ENCODE results near the gene KRTAP9-7.
"Not testable (repeated sequence)": the region's sequence is repeated elsewhere in the genome, so short reads cannot be mapped to it uniquely, and the experiment has no call there.

KRTAP9-7 gene

GRCh38 chr17:41275648-41276190, at the start of gene KRTAP9-7:
KRTAP9-7 (plus strand) TSS chr17:41275698; CDS start chr17:41275698, 0 bp downstream.
- DNase-seq: not testable (repeated sequence)

DNA sequence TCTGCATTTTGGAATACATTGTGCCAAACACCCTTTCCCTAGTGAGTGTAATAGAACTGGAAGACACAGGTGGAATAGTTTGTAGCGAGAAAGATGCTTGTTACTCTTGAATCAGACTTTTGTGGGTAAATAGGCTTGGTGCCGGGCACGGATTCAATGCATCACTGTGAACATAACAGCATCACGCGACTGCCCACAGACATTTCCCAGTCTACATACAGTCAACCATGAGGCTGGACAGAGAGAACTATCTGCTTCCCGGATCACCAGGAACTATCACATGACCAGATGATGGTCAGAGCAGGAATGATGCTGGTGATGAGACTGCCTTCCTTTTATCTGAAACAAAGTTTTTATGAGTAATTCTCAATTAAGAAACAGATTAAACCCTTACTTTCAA, 49.4 kb upstream of the KRTAP9-7 start:
- no peak for DNase-seq

DNA sequence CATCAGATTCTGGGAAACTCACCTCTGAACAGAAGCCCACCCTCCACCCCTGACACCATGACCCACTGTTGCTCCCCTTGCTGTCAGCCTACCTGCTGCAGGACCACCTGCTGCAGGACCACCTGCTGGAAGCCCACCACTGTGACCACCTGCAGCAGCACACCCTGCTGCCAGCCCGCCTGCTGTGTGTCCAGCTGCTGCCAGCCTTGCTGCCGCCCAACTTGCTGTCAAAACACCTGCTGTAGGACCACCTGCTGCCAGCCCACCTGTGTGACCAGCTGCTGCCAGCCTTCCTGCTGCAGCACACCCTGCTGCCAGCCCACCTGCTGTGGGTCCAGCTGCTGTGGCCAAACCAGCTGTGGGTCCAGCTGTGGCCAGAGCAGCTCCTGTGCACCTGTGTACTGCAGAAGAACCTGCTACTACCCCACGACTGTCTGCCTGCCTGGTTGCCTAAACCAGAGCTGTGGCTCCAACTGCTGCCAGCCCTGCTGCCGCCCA, 48.9 kb upstream of the KRTAP9-7 start, which contains the start of gene KRTAP9-2:
TSS of gene KRTAP9-2 (plus strand) at position 51 of the 498 bp plus-strand sequence. CDS start at position 58, 7 bp downstream.
- not testable (repeated sequence) for DNase-seq

GRCh38 chr17:41230094-41230493, 45.4 kb upstream of the KRTAP9-7 start:
- no peak for DNase-seq

DNA sequence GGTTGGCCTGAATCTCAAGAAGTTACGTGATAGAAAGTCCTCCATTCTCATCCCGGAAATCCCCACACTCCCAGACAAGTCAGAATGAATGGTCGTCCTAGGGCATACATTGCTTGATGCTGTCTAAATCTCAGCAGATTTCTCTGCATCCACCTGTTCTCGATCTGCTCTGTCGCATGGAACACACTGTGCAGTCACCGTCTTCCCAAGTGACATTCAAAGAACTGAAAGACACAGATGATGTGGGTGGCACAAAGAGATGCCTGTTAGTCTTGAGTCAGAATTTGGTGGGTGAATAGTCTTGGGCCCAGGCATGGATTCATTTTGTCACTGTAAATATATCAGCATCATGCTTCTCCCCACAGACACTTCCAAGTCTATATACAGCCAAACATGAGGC, 43.8 kb upstream of the KRTAP9-7 start:
- no peak for DNase-seq

DNA sequence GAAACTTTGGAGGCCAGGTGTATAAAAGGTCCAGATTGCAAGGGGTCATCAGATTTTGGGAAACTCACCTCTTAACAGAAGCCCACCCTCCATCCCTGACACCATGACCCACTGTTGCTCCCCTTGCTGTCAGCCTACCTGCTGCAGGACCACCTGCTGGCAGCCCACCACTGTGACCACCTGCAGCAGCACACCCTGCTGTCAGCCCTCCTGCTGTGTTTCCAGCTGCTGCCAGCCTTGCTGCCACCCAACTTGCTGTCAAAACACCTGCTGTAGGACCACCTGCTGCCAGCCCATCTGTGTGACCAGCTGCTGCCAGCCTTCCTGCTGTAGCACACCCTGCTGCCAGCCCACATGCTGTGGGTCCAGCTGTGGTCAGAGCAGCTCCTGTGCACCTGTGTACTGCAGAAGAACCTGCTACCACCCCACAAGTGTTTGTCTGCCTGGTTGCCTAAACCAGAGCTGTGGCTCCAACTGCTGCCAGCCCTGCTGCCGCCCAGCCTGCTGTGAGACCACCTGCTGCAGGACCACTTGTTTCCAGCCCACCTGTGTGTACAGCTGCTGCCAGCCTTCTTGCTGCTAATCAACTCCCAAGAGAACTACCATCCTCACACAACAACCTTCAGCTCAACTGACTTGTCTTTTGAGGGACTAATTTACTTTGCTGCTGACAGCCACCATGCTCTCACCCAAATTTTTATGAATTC, 42.9 kb upstream of the KRTAP9-7 start, which contains the start of gene KRTAP9-3:
TSS of gene KRTAP9-3 (plus strand) at position 51 of the 707 bp plus-strand sequence. CDS start at position 104, 53 bp downstream.
- not testable (repeated sequence) for DNase-seq

DNA sequence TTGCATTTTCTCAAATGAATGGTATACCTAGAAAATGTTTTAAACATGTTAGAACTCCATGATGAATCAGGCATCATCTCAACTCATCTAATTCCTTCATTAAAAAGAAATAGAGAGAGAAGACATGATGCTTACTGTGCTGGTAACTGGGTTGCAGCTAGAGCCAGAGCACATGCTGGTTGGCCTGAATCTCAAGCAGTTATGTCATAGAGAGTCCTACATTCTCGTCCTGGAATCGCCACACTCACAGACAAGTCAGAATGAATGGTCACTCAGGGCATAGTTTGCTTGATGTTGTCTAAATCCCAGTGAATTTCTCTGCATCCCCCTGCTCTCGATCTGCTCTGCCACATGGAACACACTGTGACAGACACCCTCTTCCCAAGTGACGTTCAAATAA, 38.4 kb upstream of the KRTAP9-7 start:
- DNase-seq: not testable (repeated sequence)

DNA sequence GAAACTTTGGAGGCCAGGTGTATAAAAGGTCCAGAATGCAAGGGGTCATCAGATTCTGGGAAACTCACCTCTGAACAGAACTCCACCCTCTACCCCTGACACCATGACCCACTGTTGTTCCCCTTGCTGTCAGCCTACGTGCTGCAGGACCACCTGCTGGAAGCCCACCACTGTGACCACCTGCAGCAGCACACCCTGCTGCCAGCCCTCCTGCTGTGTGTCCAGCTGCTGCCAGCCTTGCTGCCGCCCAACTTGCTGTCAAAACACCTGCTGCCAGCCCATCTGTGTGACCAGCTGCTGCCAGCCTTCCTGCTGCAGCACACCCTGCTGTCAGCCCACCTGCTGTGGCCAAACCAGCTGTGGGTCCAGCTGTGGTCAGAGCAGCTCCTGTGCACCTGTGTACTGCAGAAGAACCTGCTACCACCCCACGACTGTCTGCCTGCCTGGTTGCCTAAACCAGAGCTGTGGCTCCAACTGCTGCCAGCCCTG, 37.5 kb upstream of the KRTAP9-7 start, which contains the start of gene KRTAP9-8:
TSS of gene KRTAP9-8 (plus strand) at position 51 of the 489 bp plus-strand sequence. CDS start at position 104, 53 bp downstream.
- DNase-seq: not testable (repeated sequence)

DNA sequence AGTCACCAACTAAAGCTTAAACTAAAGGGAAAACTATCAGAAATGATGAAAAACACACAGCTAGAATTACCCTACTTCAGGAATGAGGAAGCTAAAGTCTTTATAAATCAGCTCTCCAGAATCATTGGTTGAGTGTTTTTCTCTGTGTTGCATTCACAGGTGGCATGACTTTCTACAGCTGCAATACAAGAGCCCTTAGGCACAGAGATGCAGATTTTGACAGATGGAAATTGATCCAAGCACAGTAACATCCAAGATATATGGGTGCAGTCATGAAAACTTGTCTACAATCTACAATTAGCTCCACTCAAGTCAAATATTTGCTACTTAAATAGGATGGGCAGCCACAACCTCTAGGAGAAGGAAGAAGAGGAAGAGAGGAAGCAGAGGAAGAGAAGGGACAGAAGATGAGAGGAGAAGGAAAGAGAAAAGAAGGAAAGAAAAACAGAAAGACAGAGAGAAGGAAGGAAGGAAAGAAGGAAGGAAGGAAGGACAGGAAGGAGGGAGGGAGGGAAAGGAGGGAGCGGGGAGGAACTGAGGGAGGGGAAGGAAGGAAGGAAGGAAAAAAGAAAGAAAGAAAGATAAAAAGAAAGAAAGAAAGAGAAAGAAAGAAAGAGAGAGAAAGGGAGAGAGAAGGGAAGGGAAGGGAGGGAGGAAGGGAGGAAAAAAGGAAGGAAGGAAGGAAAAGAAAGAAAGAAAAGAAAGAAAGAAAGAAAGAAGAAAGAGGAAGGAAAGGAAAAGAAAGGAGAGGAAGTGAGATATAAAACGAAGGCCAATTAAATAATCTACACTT, 28.3 kb upstream of the KRTAP9-7 start:
- DNase-seq: not testable (repeated sequence)

- DNase-seq: not testable (repeated sequence)
These were observed 25.8 kb upstream of the KRTAP9-7 start, which contains the start of gene KRTAP9-4 for GRCh38 chr17:41249637-41250240. KRTAP9-4 (plus strand) TSS chr17:41249687; CDS start chr17:41249721, 34 bp downstream.

DNA sequence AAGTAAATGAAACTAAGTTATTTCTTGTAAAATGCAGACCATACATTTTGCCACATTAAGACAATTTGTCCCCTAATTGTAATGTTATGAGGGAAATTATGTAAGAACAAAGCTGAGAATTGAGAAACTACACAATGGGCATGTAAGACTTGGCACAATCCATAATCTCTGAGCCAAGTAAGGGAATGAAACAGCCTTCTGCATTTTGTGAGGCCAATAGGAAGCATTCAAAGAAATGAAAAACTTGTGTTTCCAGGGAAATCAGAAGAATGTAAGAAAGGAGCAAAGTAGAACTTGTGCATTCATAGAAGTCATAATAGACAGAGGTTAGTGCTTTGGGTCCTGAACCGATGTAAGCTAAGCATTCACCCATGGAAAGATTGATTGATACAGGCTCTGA, 24.2 kb upstream of the KRTAP9-7 start:
- no peak for DNase-seq

DNA sequence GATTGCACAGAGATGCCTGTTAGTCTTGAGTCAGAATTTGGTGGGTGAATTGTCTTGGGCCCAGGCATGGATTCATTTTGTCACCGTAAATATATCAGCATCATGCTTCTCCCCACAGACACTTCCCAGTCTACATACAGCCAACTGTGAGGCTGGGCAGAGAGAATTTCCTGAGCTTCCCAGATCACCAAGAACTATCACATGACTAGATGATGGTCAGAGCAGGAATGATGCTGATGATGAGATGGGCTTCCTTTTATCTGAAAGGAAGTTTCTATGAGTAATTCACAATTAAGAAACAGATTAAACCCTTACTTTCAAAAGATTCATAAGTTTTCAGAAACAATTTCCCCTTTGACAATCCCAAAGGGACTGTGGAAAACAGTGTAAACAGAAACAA, 20.6 kb upstream of the KRTAP9-7 start:
- DNase-seq: no peak

GRCh38 chr17:41255381-41256290, 19.9 kb upstream of the KRTAP9-7 start, which contains the start of gene KRTAP9-9:
KRTAP9-9 (plus strand) TSS chr17:41255384.
- not testable (repeated sequence) for DNase-seq

- DNase-seq: no peak
These were observed 19.2 kb upstream of the KRTAP9-7 start for GRCh38 chr17:41256291-41256685.

GRCh38 chr17:41258406-41258805, 17.1 kb upstream of the KRTAP9-7 start:
- no peak for DNase-seq

DNA sequence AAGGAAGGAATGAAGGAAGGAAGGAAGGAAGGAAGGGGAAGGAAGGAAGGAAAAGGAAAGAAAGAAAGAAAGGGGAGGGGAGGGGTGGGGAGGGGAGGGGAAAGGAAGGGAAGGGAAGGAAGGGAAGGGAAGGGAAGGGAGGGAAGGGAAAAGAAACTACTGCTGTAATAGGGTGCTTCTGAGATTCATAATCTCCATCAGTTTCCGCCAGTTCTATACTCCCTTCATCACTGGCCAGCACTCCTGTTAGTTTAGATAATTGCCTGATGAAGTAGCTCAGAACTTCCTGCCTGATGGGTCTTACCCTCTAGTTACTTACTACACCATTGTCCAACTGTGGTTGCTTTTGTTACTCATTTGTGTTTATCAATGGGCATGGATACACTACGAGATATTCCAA, 12.3 kb upstream of the KRTAP9-7 start:
- peak in 1 of 6 experiments; percentile 3 for DNase-seq

DNA sequence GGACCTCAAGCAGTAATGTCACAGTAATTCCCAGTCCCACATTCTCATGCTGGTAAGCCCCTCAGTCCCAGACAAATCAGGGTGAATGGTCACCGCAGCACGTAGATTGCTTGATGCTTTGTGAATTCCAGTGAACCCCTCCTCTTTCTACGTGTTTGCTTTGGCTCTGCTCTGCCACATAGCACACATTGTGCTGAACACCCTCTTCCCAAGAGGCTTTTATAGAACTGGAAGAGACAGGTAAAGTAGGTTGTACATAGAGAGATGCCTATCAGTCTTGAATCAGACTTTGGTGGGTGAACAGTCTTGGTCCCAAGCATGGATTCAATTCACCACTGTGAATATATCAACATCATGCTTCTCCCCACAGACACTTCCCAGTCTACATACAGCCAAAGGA, 10.9 kb upstream of the KRTAP9-7 start:
- DNase-seq: no peak

GRCh38 chr17:41265078-41265477, 10.4 kb upstream of the KRTAP9-7 start, which contains the start of gene KRTAP9-6:
KRTAP9-6 (plus strand) TSS chr17:41265378; CDS start chr17:41265378, 0 bp downstream.
- DNase-seq: no peak

DNA sequence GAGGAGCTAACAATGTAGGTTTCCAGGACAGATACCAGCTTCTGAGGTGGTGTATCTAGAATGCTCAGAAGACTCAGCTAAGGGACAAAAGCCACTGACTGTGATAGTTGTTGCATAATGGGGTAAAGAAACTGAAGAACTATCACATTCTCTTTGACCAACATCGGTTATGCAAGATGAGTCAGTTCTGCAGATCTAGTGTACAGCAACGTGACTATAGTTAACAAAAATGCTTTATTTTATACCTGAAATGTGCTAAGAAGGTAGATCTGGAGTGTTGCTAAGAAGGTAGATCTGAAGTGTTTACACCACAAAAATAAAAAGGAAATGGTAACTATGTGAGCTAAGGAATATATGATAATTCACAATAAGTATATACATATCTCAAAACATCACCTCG, 7.8 kb upstream of the KRTAP9-7 start:
- DNase-seq: no peak

- DNase-seq: not testable (repeated sequence)
These were observed 4.2 kb upstream of the KRTAP9-7 start for GRCh38 chr17:41271323-41271722.

DNA sequence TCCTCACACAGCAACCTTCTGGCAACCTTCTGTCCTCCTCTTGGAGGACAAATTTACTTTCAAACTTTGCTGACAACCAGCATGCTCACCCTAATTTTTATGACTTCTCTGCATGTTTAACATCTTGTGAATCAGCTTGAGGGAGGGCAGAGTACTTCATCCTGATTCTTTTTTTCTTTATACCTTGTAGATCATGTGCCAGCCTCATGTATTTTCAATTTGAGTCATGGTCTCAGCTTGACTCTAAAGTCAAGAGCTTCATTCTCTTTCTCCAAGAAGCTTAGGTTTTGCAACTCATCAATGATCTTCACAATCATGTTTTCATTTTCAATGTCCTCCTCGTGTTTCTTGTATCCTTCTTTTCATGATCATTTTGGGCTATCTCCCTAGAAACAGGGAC, 3.6 kb upstream of the KRTAP9-7 start:
- no peak for DNase-seq

Measured in stimulated activated naive CD4-positive, alpha-beta T cell (primary cell).